Mucosa of descending colon (tissue), 3 donors: ENCODE results near the gene SNX32. TPM values are rescaled to one million over a fixed set of nuclear protein-coding genes. Genes with fewer than 3 reads are reported as not detected.

Experiments used
- ATAC-seq: fragments of 200-7000 bp; cut with Tn5 transposase; one replicate; pipeline ENCODE4 v1.9.1; 2020; ENCODE audit warnings: mild to moderate bottlenecking, moderate library complexity
- DNase-seq, 3 donors: peaks; one replicate each; pipeline ENCODE4 v3.0.0-alpha.2; 2020
- H3K36me3 ChIP-seq: fragments of 200-600 bp; one replicate; pipeline ENCODE4 v1.8.0; 2021; ENCODE audit warnings: low read depth, mild to moderate bottlenecking
- H3K4me1 ChIP-seq: fragments of 200-600 bp; one replicate; pipeline ENCODE4 v1.8.0; 2021; ENCODE audit warnings: low read depth, mild to moderate bottlenecking
- H3K4me3 ChIP-seq: fragments of 200-600 bp; one replicate; pipeline ENCODE4 v1.8.0; 2021; ENCODE audit warnings: mild to moderate bottlenecking
- H3K9me3 ChIP-seq: fragments of 200-600 bp; one replicate; pipeline ENCODE4 v1.8.0; 2021; ENCODE audit warnings: mild to moderate bottlenecking
- CTCF ChIP-seq: fragments of 200-600 bp; IDR thresholded peaks from one replicate; pipeline ENCODE4 v1.8.0; 2022; ENCODE audit warnings: antibody characterized with exemption, mild to moderate bottlenecking
- intact Hi-C, 2 donors: fragments of 100-400 bp; cut with DNase I in 1 of 2; cut with micrococcal nuclease in 1 of 2; formaldehyde crosslinking; loops; one replicate each; pipeline versions ENCODE4 v1.11.0 to v1.11.1; 2022; cut with DNase I, micrococcal nuclease
- total RNA-seq, 3 donors: library from RNA; stranded (reverse); fragmentation: NEBNext Ultra II Directional in 2 of 3; extraction: Animal tissue kit (Norgen Biotek cat#: 25700) in 2 of 3; gene quantifications; one replicate each; pipeline versions ENCODE4 v1.2.1 to v1.2.4, GENCODE V29; 2021 to 2023
- donor health status: DM: no; HTN: no; CAD: no; lungs with moderate emphysema.
- donor health status: DM: no; HTN: no; CAD: no.
- donor health status: DM: no; HTN: yes; CAD: no.

Gene SNX32
- total RNA-seq, 3 donors from 2014 or later: 1.1 to 9.4 (median 1.4) TPM

- DNase-seq (peak in 1 of 3 donors; percentile 43), ATAC-seq (no peak)
- Histone ChIP-seq H3K4me3 (no peak overlapping the region), H3K36me3 (peaks cover 4% of the 10 kb centered on the region), H3K9me3 (no peaks in the 10 kb centered on the region), H3K4me1 (peaks cover 10% of the 10 kb centered on the region)
- no peak for TF ChIP-seq CTCF
- intact Hi-C loops: no loop called here
Observed at GRCh38 chr11:65869643-65870306, 36.0 kb downstream of the SNX32 start.

GRCh38 chr11:65870307-65870658, 36.5 kb downstream of the SNX32 start:
- H3K4me3 ChIP-seq: no peak overlapping the region
- no peaks in the 10 kb centered on the region for H3K9me3 ChIP-seq
- intact Hi-C loops: no loop called here
- H3K36me3 ChIP-seq: peaks cover 4% of the 10 kb centered on the region
- DNase-seq (no peak), ATAC-seq (no peak)
- peaks cover 10% of the 10 kb centered on the region for H3K4me1 ChIP-seq
- no peak for TF ChIP-seq CTCF

- no peak overlapping the region for H3K4me3 ChIP-seq
- TF ChIP-seq CTCF: no peak
- H3K36me3 ChIP-seq: peaks cover 4% of the 10 kb centered on the region
- H3K4me1 ChIP-seq: peaks cover 10% of the 10 kb centered on the region
- no peaks in the 10 kb centered on the region for H3K9me3 ChIP-seq
- DNase-seq (peak in 2 of 3 donors; percentile 28 to 58), ATAC-seq (no peak)
- intact Hi-C loops: no loop called here
Observed at GRCh38 chr11:65870706-65871681, 37.2 kb downstream of the SNX32 start.

- ATAC-seq (no peak), DNase-seq (peak in 2 of 3 donors; percentile 54 to 58)
- intact Hi-C loops: no loop called here
- H3K9me3 ChIP-seq: no peaks in the 10 kb centered on the region
- TF ChIP-seq CTCF: no peak
- peaks cover 4% of the 10 kb centered on the region for H3K36me3 ChIP-seq
- H3K4me3 ChIP-seq: no peak overlapping the region
- H3K4me1 ChIP-seq: peaks cover 10% of the 10 kb centered on the region
Observed at GRCh38 chr11:65871811-65872548, 38.2 kb downstream of the SNX32 start.

- intact Hi-C loops: no loop called here
- H3K4me1 ChIP-seq: peaks cover 10% of the 10 kb centered on the region
- ATAC-seq: peak; percentile 2
- peaks cover 4% of the 10 kb centered on the region for H3K36me3 ChIP-seq
- H3K4me3 ChIP-seq: no peak within 1 kb of the TSS
- DNase-seq: peak in 2 of 3 donors; percentile 61 to 69
- no peaks in the 10 kb centered on the region for H3K9me3 ChIP-seq
- TF ChIP-seq CTCF: no peak
Observed at GRCh38 chr11:65872586-65873317, 39.0 kb downstream of the SNX32 start, which contains the start of gene EFEMP2. TSS of gene EFEMP2 (minus strand) at chr11:65872800. CDS start at chr11:65872354, 446 bp downstream.
